ENCODE data around the gene PHF3.

The PHF3 gene, protein sequence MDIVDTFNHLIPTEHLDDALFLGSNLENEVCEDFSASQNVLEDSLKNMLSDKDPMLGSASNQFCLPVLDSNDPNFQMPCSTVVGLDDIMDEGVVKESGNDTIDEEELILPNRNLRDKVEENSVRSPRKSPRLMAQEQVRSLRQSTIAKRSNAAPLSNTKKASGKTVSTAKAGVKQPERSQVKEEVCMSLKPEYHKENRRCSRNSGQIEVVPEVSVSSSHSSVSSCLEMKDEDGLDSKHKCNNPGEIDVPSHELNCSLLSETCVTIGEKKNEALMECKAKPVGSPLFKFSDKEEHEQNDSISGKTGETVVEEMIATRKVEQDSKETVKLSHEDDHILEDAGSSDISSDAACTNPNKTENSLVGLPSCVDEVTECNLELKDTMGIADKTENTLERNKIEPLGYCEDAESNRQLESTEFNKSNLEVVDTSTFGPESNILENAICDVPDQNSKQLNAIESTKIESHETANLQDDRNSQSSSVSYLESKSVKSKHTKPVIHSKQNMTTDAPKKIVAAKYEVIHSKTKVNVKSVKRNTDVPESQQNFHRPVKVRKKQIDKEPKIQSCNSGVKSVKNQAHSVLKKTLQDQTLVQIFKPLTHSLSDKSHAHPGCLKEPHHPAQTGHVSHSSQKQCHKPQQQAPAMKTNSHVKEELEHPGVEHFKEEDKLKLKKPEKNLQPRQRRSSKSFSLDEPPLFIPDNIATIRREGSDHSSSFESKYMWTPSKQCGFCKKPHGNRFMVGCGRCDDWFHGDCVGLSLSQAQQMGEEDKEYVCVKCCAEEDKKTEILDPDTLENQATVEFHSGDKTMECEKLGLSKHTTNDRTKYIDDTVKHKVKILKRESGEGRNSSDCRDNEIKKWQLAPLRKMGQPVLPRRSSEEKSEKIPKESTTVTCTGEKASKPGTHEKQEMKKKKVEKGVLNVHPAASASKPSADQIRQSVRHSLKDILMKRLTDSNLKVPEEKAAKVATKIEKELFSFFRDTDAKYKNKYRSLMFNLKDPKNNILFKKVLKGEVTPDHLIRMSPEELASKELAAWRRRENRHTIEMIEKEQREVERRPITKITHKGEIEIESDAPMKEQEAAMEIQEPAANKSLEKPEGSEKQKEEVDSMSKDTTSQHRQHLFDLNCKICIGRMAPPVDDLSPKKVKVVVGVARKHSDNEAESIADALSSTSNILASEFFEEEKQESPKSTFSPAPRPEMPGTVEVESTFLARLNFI (N-terminal part only)

DNA sequence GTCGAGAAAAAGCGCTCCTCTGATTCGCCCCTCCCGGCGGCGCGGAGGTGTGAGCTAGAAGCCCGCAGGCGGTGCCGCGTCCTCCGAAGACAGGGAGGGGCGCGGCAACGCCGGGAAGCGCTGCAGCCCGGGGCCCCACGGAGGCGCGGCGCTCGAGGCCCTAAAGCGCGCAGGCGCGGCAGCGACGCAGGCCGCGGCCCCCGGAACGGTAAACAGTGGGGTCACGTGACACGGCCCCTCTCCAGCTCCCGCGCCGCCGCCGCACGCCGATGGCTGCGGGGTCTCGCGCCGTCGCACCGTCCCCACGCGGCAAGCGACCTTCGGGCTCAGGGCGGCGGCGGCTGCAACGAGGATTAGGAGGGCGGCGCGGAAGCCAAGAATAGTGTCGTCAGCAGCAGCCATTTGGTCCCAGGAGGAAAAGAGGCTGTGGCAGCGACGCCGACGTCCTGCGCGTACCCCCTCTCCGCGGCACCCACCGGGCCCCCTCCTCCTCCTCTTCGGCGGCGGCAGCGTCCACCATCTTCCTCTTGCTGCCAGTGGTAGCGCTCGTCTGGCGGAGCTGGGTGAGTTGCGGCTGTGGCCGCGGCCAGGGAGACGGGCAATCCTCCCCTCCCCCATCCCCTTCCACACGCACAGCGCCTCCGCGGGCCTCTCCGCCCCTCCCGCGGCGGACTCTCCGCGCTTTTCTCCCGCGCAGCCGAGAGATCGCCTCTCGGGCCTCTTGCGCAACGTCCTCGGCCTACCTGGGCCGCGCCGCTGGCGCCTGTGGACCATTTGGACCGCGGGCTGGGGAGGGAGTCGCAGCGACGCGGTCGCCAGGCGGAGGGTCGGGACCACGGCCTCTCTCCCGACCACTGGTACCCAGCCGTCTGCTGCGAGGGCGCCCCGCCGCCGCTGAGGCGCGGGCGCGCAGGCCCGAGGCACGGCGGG, at the start of gene PHF3:
Gene PHF3, plus strand, starts transcription at position 215 of the 930 bp plus-strand sequence. CDS start 10,750 bp downstream, outside the sequence.
- Histone ChIP-seq H3K36me3 (ENCODE audit: control insufficient read depth, low read depth, low read length) (no peaks in the 10 kb centered on the region), H3K4me3 (ENCODE audit: low read length) (peak within 1 kb of the TSS; percentile 96), H3K9ac (ENCODE audit: low read length) (peak within 1 kb of the TSS; percentile 93), H3K9me3 (ENCODE audit: control insufficient read depth, low read depth, low read length) (no peaks in the 10 kb centered on the region), H3K4me1 (ENCODE audit: control insufficient read depth, low read depth, low read length) (peaks cover 11% of the 10 kb centered on the region), H3K27me3 (ENCODE audit: control insufficient read depth, insufficient read depth, low read length) (peaks cover 42% of the 10 kb centered on the region), H3K27ac (ENCODE audit: low read length) (peak within 1 kb of the TSS; percentile 82)

DNA sequence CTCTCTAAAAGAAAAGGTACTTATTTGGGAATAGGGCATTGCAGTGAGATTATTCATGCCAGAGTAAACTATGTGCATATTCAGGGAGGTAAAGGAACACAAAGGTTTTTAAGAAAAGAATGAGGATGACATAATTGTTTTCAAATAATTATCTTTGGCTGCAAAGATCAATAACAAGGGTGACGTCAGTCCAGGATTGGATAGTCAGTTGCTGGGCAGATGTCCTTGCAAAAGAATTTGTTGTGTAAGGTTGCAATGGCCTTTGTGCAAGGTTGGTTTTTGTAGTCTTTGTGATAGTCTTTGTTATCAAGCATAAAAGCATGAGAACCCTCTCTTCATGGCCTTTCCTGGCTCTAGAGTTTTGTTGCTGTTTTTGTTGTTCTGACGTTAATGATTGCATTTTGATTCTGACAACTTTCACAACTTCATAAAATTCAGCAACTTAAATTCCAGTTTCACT, 45.6 kb upstream of the PHF3 start:
- Histone ChIP-seq H3K9me3 (ENCODE audit: control insufficient read depth, low read depth, low read length) (no peaks in the 10 kb centered on the region), H3K36me3 (ENCODE audit: control insufficient read depth, low read depth, low read length) (no peaks in the 10 kb centered on the region), H3K9ac (ENCODE audit: low read length) (no peak overlapping the region), H3K4me3 (ENCODE audit: low read length) (no peak overlapping the region), H3K27ac (ENCODE audit: low read length) (no peak overlapping the region), H3K27me3 (ENCODE audit: control insufficient read depth, insufficient read depth, low read length) (no peaks in the 10 kb centered on the region), H3K4me1 (ENCODE audit: control insufficient read depth, low read depth, low read length) (peaks cover 8% of the 10 kb centered on the region)

DNA sequence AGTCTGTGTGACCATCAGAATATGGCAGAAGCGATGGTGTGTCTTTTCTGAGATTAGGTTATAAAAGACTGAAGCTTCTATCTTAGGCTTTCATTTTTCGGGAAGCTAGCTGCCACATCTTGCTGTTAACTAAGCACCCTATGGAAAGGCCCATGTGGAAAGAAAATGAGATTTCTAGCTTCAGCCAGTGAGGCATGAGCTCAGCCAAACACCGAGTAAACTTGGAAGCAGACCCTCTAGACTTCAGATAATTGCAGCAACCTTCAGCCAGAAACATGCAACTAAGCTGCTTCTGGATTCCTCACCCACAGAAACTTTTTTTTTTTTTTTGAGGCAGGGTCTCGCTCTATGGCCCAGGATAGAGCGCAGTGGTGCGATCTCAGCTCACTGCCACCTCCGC, 42.7 kb upstream of the PHF3 start:
- no peaks in the 10 kb centered on the region for H3K9me3 ChIP-seq (ENCODE audit: control insufficient read depth, low read depth, low read length)
- H3K36me3 ChIP-seq (ENCODE audit: control insufficient read depth, low read depth, low read length): no peaks in the 10 kb centered on the region
- no peak overlapping the region for H3K27ac ChIP-seq (ENCODE audit: low read length)
- H3K9ac ChIP-seq (ENCODE audit: low read length): no peak overlapping the region
- no peaks in the 10 kb centered on the region for H3K27me3 ChIP-seq (ENCODE audit: control insufficient read depth, insufficient read depth, low read length)
- no peak overlapping the region for H3K4me3 ChIP-seq (ENCODE audit: low read length)
- H3K4me1 ChIP-seq (ENCODE audit: control insufficient read depth, low read depth, low read length): peaks cover 13% of the 10 kb centered on the region

DNA sequence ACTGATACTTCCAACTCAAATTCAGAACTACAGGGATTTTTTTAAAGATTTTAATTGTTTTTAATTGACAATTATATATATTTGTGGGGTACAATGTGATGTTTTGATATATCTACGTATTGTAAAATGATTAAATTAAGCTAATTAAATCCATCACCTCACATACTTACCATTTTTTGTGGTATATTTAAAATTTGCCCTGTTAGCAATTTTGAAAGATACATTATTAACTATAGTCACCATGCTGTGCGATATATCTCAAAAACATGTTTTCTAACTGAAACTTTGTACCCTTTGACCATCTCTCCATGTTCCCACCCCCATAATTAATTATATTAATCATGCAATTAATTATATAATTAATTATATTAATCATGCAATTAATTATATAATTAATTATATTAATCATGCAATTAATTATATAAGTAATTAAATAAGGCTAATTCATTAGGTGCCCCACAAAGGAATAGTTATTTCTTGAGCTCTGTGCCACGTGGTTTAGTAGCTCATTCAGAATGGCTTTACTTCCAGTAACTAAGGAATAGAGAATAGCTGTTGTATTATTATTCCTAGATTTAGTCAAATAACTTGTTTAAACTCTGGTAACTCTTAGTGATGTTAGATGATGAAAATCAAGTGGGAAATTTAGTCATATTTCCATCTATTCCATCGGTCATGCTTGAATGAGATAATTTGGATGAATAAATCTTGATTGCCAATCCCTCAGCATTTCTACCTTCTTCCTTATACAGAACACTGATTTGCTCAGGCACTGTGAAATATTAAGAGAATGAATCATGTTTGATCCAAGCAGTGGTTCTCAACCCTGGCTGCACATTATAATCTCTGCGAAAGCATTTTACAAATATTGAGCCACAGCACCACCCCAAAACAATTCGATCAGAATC, 38.2 kb upstream of the PHF3 start:
- H3K9ac ChIP-seq (ENCODE audit: low read length): peak overlapping the region; percentile 82
- H3K4me3 ChIP-seq (ENCODE audit: low read length): peak overlapping the region; percentile 89
- H3K27ac ChIP-seq (ENCODE audit: low read length): peak overlapping the region; percentile 13
- no peaks in the 10 kb centered on the region for H3K36me3 ChIP-seq (ENCODE audit: control insufficient read depth, low read depth, low read length)
- H3K4me1 ChIP-seq (ENCODE audit: control insufficient read depth, low read depth, low read length): peaks cover 5% of the 10 kb centered on the region
- H3K9me3 ChIP-seq (ENCODE audit: control insufficient read depth, low read depth, low read length): no peaks in the 10 kb centered on the region
- no peaks in the 10 kb centered on the region for H3K27me3 ChIP-seq (ENCODE audit: control insufficient read depth, insufficient read depth, low read length)

DNA sequence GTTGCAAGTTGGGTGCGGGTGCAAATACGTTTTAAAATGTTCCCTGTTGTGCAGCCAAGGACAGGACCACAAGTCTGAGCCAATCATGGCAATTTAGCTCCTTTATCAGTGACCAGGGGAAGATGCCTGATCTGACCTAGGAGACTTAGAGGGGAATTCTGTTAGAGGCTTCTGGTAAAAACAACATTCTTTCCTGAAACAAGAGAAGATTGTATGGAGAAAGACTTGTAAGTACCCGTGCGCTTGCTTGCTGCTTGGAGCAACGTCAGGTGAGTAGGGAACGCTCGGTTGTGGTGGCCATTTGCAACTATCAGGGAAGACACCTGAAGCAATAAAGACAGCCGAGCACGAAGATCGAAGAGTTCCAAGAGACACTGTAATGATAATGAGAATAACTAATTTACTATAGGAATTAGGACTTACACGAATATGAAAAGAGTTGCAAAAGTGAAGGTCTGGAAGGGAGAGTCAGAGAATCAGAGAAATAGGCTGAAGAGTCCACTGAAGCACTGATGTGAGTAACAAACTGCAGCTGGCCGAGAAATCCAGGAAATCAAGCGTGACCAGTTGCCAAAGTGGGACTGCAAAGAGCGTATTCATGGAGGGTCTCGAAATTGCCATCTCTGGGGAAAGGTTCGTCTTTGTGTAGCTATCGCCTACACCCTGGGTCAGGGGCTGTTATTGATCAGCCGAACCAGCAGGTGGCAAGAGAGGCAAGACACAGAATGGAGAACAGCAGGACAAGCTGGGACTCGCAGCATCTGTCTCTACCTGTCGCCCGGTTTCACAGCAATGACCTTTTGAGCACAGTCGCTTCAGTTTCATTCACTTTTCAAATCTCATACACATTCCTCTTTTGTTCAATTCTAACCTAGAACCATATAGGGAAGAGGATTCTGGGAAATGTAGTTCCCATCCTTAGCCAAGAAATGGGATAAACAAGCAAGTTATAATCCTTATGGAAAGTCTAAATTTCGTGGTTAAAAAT, 37.3 kb upstream of the PHF3 start:
- Histone ChIP-seq H3K4me3 (ENCODE audit: low read length) (peak overlapping the region; percentile 89), H3K9ac (ENCODE audit: low read length) (peak overlapping the region; percentile 82), H3K4me1 (ENCODE audit: control insufficient read depth, low read depth, low read length) (peaks cover 5% of the 10 kb centered on the region), H3K27ac (ENCODE audit: low read length) (peak overlapping the region; percentile 59), H3K9me3 (ENCODE audit: control insufficient read depth, low read depth, low read length) (no peaks in the 10 kb centered on the region), H3K36me3 (ENCODE audit: control insufficient read depth, low read depth, low read length) (no peaks in the 10 kb centered on the region), H3K27me3 (ENCODE audit: control insufficient read depth, insufficient read depth, low read length) (no peaks in the 10 kb centered on the region)

DNA sequence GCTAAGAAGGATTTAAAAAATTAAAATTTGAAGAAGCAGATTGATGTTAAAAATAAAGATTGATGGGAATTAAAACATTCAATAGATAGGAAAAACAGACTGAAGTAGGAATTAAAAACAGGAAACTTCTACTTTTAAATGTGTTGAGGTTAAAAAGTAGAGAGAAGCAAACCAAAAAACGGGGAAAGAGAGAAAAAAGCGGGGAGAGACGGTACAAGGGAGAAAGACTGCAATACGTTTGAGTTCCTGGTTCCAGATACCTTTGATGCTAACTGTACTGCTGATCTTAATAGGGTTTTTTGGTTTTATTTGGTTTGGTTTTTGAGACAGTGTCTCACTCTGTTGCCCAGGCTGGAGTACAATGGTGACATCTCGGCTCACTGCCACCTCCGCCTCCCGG, 36.4 kb upstream of the PHF3 start:
- Histone ChIP-seq H3K4me3 (ENCODE audit: low read length) (no peak overlapping the region), H3K27me3 (ENCODE audit: control insufficient read depth, insufficient read depth, low read length) (no peaks in the 10 kb centered on the region), H3K27ac (ENCODE audit: low read length) (no peak overlapping the region), H3K9ac (ENCODE audit: low read length) (no peak overlapping the region), H3K4me1 (ENCODE audit: control insufficient read depth, low read depth, low read length) (peaks cover 5% of the 10 kb centered on the region), H3K9me3 (ENCODE audit: control insufficient read depth, low read depth, low read length) (no peaks in the 10 kb centered on the region), H3K36me3 (ENCODE audit: control insufficient read depth, low read depth, low read length) (no peaks in the 10 kb centered on the region)

DNA sequence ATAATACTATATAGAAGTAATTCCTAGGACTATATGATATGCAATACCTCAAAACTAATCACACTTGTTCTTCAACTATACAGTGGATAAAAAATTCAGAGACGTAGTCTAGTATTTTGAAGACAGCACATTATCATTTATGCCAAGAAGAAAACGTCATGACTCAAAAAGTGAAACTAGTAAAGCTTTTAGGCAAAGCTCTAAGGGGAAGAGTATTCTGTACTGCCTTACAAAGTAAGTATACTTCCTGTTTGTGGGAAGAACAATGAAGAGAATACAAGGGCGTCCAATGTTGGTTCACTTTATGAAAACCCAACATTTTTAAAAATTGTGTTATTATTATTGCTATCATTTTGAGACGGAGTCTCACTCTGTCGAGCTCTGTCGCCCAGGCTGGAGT, 35.5 kb upstream of the PHF3 start:
- Histone ChIP-seq H3K36me3 (ENCODE audit: control insufficient read depth, low read depth, low read length) (no peaks in the 10 kb centered on the region), H3K27me3 (ENCODE audit: control insufficient read depth, insufficient read depth, low read length) (no peaks in the 10 kb centered on the region), H3K27ac (ENCODE audit: low read length) (no peak overlapping the region), H3K9me3 (ENCODE audit: control insufficient read depth, low read depth, low read length) (no peaks in the 10 kb centered on the region), H3K4me3 (ENCODE audit: low read length) (no peak overlapping the region), H3K9ac (ENCODE audit: low read length) (no peak overlapping the region), H3K4me1 (ENCODE audit: control insufficient read depth, low read depth, low read length) (peaks cover 5% of the 10 kb centered on the region)

DNA sequence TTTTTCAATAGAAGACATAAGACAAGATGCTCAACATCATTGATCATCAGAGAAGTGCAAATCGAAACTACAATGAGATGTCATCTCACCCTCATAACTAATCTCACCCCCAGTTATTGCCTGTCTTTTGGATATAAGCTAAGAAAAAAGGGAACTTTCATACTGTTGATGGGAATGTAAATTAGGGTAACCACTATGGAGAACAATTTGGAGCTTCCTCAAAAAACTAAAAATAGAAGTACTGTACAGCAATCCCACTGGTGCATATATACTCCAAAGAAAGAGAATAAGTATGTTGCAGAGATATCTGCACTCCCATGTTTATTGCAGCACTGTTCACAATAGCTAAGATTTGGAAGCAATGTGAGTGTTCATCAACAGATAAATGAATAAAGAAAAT, 26.4 kb upstream of the PHF3 start:
- Histone ChIP-seq H3K4me3 (ENCODE audit: low read length) (no peak overlapping the region), H3K9me3 (ENCODE audit: control insufficient read depth, low read depth, low read length) (no peaks in the 10 kb centered on the region), H3K36me3 (ENCODE audit: control insufficient read depth, low read depth, low read length) (no peaks in the 10 kb centered on the region), H3K4me1 (ENCODE audit: control insufficient read depth, low read depth, low read length) (no peaks in the 10 kb centered on the region), H3K9ac (ENCODE audit: low read length) (no peak overlapping the region), H3K27ac (ENCODE audit: low read length) (no peak overlapping the region), H3K27me3 (ENCODE audit: control insufficient read depth, insufficient read depth, low read length) (no peaks in the 10 kb centered on the region)

DNA sequence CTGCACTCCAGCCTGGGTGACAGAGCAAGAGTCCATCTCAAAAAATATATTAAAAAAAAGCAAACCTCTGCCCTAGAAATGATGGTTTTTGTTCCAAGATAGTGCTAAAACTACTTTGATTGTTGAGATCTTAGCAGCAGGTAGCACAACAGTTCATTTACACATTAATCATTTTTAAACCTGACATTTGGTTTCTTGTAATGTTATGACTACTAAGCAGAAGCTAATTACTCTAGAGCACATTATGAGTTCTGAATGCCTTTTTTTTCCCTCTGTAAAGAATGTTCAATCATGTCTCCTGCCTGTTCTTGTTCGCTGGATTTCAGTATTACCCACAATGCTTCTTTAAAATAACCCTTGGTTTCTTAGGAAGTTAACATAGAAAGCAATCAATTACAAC, 24.7 kb upstream of the PHF3 start:
- H3K36me3 ChIP-seq (ENCODE audit: control insufficient read depth, low read depth, low read length): no peaks in the 10 kb centered on the region

More for the DNA sequence above, 24.7 kb upstream of the PHF3 start:
- Histone ChIP-seq H3K4me3 (ENCODE audit: low read length) (no peak overlapping the region), H3K9ac (ENCODE audit: low read length) (no peak overlapping the region), H3K27ac (ENCODE audit: low read length) (no peak overlapping the region), H3K4me1 (ENCODE audit: control insufficient read depth, low read depth, low read length) (no peaks in the 10 kb centered on the region), H3K27me3 (ENCODE audit: control insufficient read depth, insufficient read depth, low read length) (no peaks in the 10 kb centered on the region), H3K9me3 (ENCODE audit: control insufficient read depth, low read depth, low read length) (no peaks in the 10 kb centered on the region)
